Memory B cell (primary cell): ENCODE data around the gene NF1.
"Not testable (repeated sequence)": the region's sequence is repeated elsewhere in the genome, so short reads cannot be mapped to it uniquely, and the experiment has no call there.

Experiments
- ATAC-seq: fragments of 150-1000 bp; cut with Tn5 transposase; 2 replicates; pipeline ENCODE4 v1.10.0; 2021; ENCODE audit warnings: low read depth, mild to moderate bottlenecking, moderate library complexity
- DNase-seq, 2 donors: peaks; one replicate each; pipeline ENCODE4 v3.0.0; 2022; ENCODE audit warnings: low spot score in 2 of 2
- H3K27ac Mint-ChIP-seq: one replicate; pipeline ENCODE4 v1.8.0; 2022; ENCODE audit warnings: mild to moderate bottlenecking, moderate library complexity, mixed read lengths
- H3K27me3 Mint-ChIP-seq: one replicate; pipeline ENCODE4 v1.8.0; 2022; ENCODE audit warnings: mixed read lengths
- H3K36me3 Mint-ChIP-seq: one replicate; pipeline ENCODE4 v1.8.0; 2022; ENCODE audit warnings: mild to moderate bottlenecking, mixed read lengths
- H3K4me1 Mint-ChIP-seq: one replicate; pipeline ENCODE4 v1.8.0; 2022; ENCODE audit warnings: mixed read lengths
- H3K4me3 Mint-ChIP-seq: one replicate; pipeline ENCODE4 v1.8.0; 2022; ENCODE audit warnings: mild to moderate bottlenecking, moderate library complexity, mixed read lengths
- H3K9me3 Mint-ChIP-seq: one replicate; pipeline ENCODE4 v1.8.0; 2022; ENCODE audit warnings: mixed read lengths

Gene NF1

GRCh38 chr17:31094600-31095235 is at the start of gene NF1:
NF1 (plus strand) TSS chr17:31094977; CDS start chr17:31095310, 333 bp downstream.
- ATAC-seq (peak; percentile 87), DNase-seq (peak; percentile 83 to 84)
- Mint-ChIP-seq H3K9me3 (no peaks in the 10 kb centered on the region), H3K27ac (peak within 1 kb of the TSS; percentile 92), H3K4me3 (peak within 1 kb of the TSS; percentile 88), H3K4me1 (peaks cover 12% of the 10 kb centered on the region), H3K36me3 (no peaks in the 10 kb centered on the region), H3K27me3 (no peaks in the 10 kb centered on the region)

DNA sequence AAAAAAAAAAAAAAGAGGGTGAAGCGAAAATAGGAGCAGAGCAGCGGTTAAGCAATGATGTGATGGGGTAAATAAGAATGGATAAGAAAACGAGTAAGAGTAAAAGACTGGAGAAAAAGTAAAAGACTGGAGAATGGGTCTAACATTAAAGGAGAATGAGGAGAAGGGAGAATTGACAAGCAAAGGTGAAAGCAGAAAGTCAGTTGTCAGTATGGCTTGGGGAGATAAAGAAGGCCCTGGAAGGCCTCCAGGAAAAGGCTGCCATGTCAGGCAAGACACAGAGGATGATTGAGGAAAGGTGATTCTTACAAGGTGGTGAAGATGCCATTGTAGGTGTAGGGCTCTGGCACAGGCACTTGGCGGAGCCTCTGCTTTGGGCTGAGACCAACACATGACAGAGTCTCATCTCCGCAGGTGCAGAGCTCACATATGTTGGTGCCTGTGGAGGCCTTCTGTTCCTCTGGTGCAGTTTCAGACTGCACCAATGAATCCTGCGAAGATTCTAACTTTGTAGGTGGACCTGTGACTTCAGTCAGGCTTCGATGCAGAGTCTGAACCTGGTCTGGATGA is 47.8 kb upstream of the NF1 start:
- not testable (repeated sequence) for H3K27ac Mint-ChIP-seq, H3K4me1 Mint-ChIP-seq, H3K9me3 Mint-ChIP-seq, H3K36me3 Mint-ChIP-seq, DNase-seq, H3K4me3 Mint-ChIP-seq, H3K27me3 Mint-ChIP-seq, ATAC-seq

DNA sequence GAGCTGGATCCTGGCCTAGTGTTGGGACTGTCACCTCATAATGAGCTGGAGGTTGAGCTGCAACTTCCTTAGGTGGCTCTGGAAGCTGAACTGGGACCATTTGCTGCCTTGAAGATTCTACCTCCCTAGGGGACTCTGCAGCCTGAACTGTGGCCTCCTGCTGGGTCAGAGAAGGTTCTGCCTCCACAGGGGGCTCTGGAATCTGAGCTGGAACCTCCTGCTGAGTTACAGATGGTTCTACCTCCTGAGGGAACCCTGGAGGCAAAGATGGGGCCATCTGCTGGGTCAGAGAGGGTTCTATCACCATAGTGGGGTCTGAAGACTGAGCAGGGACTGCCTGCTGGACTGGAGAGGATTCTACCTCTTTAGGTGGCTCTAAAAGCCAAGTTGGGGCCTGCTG is 46.6 kb upstream of the NF1 start:
- Mint-ChIP-seq H3K27ac (no peak overlapping the region), H3K36me3 (peaks cover 9% of the 10 kb centered on the region), H3K27me3 (no peaks in the 10 kb centered on the region), H3K9me3 (no peaks in the 10 kb centered on the region), H3K4me1 (peaks cover 6% of the 10 kb centered on the region), H3K4me3 (no peak overlapping the region)
- DNase-seq (no peak), ATAC-seq (no peak)

DNA sequence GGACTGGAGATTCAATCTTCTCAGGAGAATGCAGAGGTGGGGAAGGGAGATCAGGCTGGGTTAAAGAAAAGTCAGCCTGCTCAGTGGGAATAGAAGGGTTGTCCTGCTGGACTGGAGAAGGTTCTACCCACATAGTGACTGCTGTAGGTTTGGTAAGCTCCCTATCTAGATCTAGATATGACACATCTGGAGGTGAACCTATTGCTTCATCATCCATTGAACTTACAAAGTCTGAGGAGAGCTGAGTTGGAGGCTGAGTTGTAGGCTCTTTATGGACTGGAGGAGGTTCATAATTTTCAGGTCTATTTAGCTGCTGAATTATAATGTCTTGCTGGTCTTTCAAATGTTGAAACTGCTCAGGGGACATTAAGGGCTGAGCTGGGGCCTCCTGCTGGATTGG is 46.0 kb upstream of the NF1 start:
- Mint-ChIP-seq H3K9me3 (no peaks in the 10 kb centered on the region), H3K4me1 (peaks cover 6% of the 10 kb centered on the region), H3K4me3 (no peak overlapping the region), H3K36me3 (peaks cover 9% of the 10 kb centered on the region), H3K27ac (no peak overlapping the region), H3K27me3 (no peaks in the 10 kb centered on the region)
- no peak for DNase-seq
- ATAC-seq, result no peak

DNA sequence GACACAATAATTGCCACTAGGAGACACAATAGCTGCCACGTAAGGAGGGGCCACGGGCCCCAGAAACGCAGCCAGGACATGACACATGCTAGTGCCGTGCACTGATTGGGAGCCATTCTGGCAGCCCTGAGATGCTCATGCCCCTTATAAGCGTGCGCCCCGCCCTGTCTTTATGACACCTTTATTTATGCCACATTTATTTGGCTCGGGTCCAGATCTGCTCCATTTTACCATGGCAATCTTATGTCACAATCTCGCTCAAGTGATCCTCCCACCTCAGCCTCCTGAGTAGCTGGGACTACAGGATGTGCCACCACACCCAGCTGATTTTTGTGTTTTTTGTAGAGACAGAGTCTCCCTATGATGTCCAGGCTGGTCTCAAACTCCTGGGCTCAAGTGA is 43.8 kb upstream of the NF1 start:
- Mint-ChIP-seq H3K4me3 (no peak overlapping the region), H3K9me3 (no peaks in the 10 kb centered on the region), H3K36me3 (peaks cover 9% of the 10 kb centered on the region), H3K27me3 (no peaks in the 10 kb centered on the region), H3K27ac (no peak overlapping the region), H3K4me1 (peaks cover 6% of the 10 kb centered on the region)
- ATAC-seq, result no peak
- no peak for DNase-seq

DNA sequence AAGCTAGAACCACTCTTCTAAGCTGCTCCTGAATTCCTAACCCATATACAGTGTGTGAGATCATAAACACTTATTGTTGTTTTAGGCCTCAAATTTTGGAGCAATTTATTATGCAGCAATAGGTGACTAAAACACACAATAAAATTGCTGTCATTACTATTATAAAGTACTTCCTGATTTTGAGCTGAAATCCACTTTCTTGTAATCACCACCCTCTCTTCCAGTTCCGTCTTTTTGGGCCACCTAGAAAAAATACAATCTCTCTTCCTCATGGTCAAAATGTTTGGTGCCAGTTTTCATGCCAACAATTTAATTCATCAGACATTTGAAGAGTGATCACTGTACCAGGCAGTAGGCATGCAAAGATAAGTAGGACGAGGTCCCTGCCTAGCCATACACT is 43.3 kb upstream of the NF1 start:
- DNase-seq (no peak), ATAC-seq (no peak)
- H3K4me1 Mint-ChIP-seq, result peaks cover 6% of the 10 kb centered on the region
- no peak overlapping the region for H3K4me3 Mint-ChIP-seq
- H3K9me3 Mint-ChIP-seq, result no peaks in the 10 kb centered on the region
- no peak overlapping the region for H3K27ac Mint-ChIP-seq
- H3K27me3 Mint-ChIP-seq, result no peaks in the 10 kb centered on the region
- H3K36me3 Mint-ChIP-seq, result peaks cover 9% of the 10 kb centered on the region

GRCh38 chr17:31052187-31052889 is 42.4 kb upstream of the NF1 start:
- H3K27me3 Mint-ChIP-seq, result no peaks in the 10 kb centered on the region
- H3K4me3 Mint-ChIP-seq, result no peak overlapping the region
- H3K36me3 Mint-ChIP-seq, result peaks cover 6% of the 10 kb centered on the region
- no peaks in the 10 kb centered on the region for H3K9me3 Mint-ChIP-seq
- no peak overlapping the region for H3K27ac Mint-ChIP-seq
- no peak for DNase-seq
- ATAC-seq, result no peak
- H3K4me1 Mint-ChIP-seq, result peaks cover 6% of the 10 kb centered on the region

DNA sequence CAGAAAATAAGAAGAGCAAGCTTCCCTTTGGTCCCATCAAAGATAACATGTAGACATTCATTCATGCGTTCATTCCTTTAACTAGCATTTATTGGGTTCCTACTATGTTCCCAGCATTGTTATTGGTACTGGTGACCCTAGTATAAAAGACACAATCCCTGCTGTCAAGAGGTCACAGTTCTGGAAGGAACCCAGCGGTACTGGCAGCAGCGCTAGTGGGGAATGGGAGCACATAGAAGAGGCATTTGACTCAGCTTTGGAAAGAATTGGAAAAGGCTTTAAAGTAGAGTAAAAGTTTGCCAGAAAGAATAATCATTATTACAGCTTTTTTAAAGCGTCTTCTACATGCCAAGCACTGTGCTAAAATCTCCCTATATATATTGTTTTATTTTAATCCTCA is 41.7 kb upstream of the NF1 start:
- H3K4me1 Mint-ChIP-seq, result peaks cover 6% of the 10 kb centered on the region
- DNase-seq (no peak), ATAC-seq (no peak)
- no peaks in the 10 kb centered on the region for H3K27me3 Mint-ChIP-seq
- H3K9me3 Mint-ChIP-seq, result no peaks in the 10 kb centered on the region
- H3K4me3 Mint-ChIP-seq, result no peak overlapping the region
- H3K27ac Mint-ChIP-seq, result no peak overlapping the region
- H3K36me3 Mint-ChIP-seq, result peaks cover 6% of the 10 kb centered on the region

- no peak for ATAC-seq
- Mint-ChIP-seq H3K9me3 (no peaks in the 10 kb centered on the region), H3K36me3 (peaks cover 6% of the 10 kb centered on the region), H3K4me1 (peaks cover 9% of the 10 kb centered on the region), H3K27ac (no peak overlapping the region), H3K27me3 (no peaks in the 10 kb centered on the region), H3K4me3 (no peak overlapping the region)
- DNase-seq, result no peak
Measured at GRCh38 chr17:31054761-31055160, 40.0 kb upstream of the NF1 start.

GRCh38 chr17:31058976-31059375 is 35.8 kb upstream of the NF1 start:
- no peak overlapping the region for H3K4me3 Mint-ChIP-seq
- H3K4me1 Mint-ChIP-seq, result peaks cover 3% of the 10 kb centered on the region
- ATAC-seq, result no peak
- no peak overlapping the region for H3K27ac Mint-ChIP-seq
- no peak for DNase-seq
- no peaks in the 10 kb centered on the region for H3K9me3 Mint-ChIP-seq
- no peaks in the 10 kb centered on the region for H3K27me3 Mint-ChIP-seq
- no peaks in the 10 kb centered on the region for H3K36me3 Mint-ChIP-seq

DNA sequence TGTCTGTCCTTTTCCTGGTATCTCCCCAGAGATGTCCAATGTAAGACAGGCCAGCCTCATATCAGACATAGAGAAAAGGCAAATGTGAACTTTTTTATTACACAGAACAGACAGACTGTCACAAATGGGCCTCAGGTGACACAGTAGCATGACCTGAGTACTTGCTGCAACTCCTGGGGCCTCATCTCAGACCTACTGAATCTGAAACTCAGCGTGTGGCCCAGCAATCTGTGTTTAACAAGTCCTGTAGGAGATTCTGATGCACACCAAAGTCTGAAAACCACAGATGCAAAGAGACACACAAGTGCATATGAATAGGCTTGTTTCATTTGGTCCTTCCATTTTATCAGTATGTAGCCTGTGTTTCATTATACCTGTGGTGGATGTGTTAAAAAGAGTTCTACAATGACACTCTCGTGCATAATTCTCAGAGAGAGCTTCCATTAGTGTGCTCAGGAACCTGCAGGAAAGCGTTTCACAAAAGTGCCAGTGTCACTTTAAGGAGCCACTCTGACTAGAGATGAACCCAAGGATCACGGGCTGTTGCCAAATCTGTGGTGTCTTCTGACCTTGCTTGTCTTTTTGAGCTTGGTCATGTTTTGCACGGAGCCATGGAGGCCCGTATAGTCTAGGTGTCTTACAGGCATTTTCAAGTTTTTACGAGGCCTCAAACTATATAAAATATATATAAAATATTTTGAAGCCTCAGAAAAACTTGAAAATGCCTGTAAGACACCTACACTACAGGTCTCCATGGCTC is 33.8 kb upstream of the NF1 start:
- Mint-ChIP-seq H3K36me3 (no peaks in the 10 kb centered on the region), H3K4me1 (peaks cover 3% of the 10 kb centered on the region), H3K4me3 (no peak overlapping the region), H3K27me3 (no peaks in the 10 kb centered on the region), H3K27ac (no peak overlapping the region), H3K9me3 (no peaks in the 10 kb centered on the region)
- DNase-seq, result no peak
- ATAC-seq, result no peak

GRCh38 chr17:31061678-31062077 is 33.1 kb upstream of the NF1 start:
- no peak overlapping the region for H3K27ac Mint-ChIP-seq

GRCh38 chr17:31062346-31062745 is 32.4 kb upstream of the NF1 start:
- Mint-ChIP-seq H3K4me3 (no peak overlapping the region), H3K9me3 (no peaks in the 10 kb centered on the region), H3K27ac (no peak overlapping the region), H3K27me3 (no peaks in the 10 kb centered on the region), H3K4me1 (peaks cover 3% of the 10 kb centered on the region), H3K36me3 (no peaks in the 10 kb centered on the region)
- no peak for DNase-seq
- no peak for ATAC-seq

More at GRCh38 chr17:31061678-31062077, 33.1 kb upstream of the NF1 start:
- H3K4me1 Mint-ChIP-seq, result peaks cover 3% of the 10 kb centered on the region
- no peaks in the 10 kb centered on the region for H3K27me3 Mint-ChIP-seq
- H3K36me3 Mint-ChIP-seq, result no peaks in the 10 kb centered on the region
- DNase-seq, result no peak
- H3K9me3 Mint-ChIP-seq, result no peaks in the 10 kb centered on the region
- no peak overlapping the region for H3K4me3 Mint-ChIP-seq
- ATAC-seq, result no peak

DNA sequence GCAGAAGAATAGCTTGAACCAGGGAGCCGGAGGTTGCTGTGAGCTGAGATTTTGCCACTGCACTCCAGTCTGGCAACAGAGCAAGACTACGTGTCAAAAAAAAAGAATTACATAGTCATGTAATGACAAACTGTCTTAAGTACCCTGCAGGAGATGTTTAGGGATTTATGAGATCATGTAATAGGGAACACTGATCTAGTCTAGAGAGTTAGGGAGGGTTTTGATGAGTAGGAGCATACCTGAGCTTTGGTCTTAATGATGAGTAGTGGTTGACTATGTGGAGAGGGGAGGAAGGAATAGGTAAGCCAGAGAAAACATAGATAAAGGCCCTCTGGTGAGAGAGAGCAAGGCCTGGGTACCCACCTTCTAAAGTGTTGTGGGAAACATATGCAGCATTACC is 30.1 kb upstream of the NF1 start:
- Mint-ChIP-seq H3K27me3 (no peaks in the 10 kb centered on the region), H3K27ac (no peak overlapping the region), H3K9me3 (no peaks in the 10 kb centered on the region), H3K4me3 (no peak overlapping the region), H3K36me3 (no peaks in the 10 kb centered on the region), H3K4me1 (no peaks in the 10 kb centered on the region)
- no peak for DNase-seq
- ATAC-seq, result no peak
